Endometrium (tissue), 2 donors: ENCODE results near the gene TENM4.

Source experiments
- FAIRE-seq: peaks from 2 replicates; lab custom pipeline; 2012; peaks lifted over from hg19 to GRCh38; lab: Jason Lieb, UNC
- donor health status: control.
- donor health status: control.

Gene TENM4

GRCh38 chr11:79173615-79174014 lies 267.2 kb downstream of the TENM4 start:
- peak; percentile 31 for FAIRE-seq

GRCh38 chr11:79170321-79170720 lies 270.5 kb downstream of the TENM4 start:
- no peak for FAIRE-seq

- FAIRE-seq = no peak
Observed at GRCh38 chr11:79168530-79169110, 272.2 kb downstream of the TENM4 start.

DNA sequence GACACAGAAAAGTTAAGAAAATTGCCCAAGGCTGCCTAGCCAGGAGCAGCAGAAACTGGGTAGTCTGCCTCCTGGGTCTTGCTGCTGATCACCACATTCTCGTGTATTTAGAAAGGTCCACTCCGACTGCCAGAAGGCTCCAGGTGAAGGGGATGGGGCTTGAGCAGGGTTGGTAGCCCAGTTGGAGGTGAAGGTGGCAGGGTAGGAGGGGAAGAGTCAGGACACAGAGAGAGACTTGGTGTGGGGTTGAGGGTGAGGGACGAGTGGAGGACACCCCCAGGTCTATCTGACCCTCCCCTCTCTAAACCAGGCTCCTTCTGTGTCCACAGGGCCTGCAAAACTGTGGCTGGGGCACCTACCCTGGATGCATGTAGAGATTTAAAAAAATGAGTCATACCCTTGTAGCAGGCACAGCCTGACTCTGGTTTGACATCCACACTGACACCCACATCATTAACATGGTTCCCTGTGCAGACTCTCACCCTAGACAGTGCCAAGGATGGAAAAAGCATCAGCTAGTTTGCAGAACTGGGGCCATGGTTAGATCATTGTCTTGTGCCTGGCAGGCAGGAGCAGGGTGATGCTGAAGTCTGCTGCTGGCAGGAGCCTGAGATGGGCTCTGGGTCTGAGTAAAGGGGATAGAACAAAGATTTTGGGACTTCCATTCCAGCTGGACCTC lies 273.2 kb downstream of the TENM4 start:
- no peak for FAIRE-seq

GRCh38 chr11:79165908-79166307 lies 274.9 kb downstream of the TENM4 start:
- FAIRE-seq = no peak

DNA sequence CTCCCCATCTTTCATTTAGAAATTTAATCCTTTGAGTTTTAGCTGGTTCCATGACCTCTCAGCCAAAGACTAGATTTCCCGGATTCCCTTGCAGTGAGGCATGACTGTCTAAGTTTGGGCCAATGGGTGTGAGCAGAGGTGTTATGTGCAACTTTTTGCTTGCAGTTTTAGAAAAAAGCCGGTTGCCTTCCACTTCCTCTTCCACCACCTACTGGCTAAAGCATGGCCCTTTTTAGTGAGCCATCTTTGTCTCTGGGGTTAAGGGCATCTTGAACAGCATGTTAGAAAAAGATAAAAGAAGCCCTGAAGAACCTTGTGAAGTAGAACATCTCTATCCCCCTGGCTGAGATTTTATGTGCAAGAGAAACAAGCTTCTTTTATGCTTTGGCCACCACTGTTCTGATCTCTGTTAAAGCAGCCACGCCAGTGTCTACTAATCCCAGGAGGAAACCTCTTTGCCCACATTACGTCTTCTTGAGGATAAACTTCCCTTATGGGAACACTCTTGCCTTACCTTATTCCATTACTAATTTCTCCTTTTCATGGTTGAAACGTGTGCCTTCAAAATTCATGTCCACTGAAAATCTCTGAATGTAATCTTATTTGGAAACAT lies 279.9 kb downstream of the TENM4 start:
- no peak for FAIRE-seq

DNA sequence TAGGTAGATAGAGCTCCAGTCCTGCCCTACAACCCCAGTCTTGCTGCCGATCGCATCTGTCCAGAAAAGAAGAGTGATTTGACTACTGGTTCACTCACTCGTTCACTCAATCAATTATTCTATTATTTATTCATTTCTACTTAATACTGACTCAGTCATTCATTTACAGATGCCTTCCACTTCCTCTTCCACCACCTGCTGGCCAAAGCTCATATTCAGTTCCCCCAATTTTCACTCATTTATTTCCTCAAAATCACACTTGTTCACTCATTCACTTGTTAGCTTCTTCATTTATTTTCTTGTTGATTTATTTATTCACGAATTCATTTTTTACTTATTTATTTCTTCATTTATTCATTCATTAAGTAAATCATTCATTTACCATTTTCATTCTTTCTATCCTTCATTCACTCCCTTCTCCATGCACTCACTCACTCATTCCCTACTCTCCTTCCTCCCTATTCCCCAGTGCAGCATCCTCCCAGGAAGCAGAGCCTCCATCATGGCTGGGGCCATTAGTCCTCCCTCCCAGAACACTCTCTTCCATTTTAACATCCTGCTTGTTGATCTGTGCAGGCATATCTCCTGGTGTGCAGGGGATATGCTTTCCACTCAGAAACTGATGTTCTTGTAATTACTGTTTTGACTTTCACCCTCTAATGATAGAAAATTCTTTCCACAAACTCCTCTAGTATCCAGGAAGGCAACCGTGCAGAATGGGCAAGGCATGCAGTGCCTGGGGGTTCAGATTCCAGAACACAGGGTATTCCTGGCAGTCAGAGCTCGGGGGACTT lies 281.0 kb downstream of the TENM4 start:
- no peak for FAIRE-seq

GRCh38 chr11:79157738-79158137 lies 283.1 kb downstream of the TENM4 start:
- no peak for FAIRE-seq

- FAIRE-seq = no peak
Observed at GRCh38 chr11:79156031-79156430, 284.8 kb downstream of the TENM4 start.

GRCh38 chr11:79155237-79155636 lies 285.6 kb downstream of the TENM4 start:
- FAIRE-seq = no peak

DNA sequence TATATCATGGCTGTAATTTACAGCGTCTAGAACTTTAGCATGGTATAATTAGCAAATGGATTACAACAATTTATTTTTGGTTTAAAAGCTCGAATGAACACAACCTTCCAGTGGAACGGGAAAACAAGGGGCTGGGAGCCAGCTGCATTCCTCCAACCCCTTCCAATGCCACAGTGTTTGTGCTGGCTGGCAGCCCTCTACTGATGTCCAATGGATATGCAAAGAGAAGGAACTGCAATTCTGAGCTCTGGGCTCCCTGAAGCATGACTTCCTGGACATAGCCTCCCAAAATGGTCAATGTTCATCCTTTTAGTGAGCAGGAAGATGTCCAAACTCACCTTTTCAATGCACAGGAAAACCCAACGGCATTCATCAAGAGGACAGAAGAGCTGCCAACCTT lies 288.3 kb downstream of the TENM4 start:
- no peak for FAIRE-seq

GRCh38 chr11:79151396-79151795 lies 289.4 kb downstream of the TENM4 start:
- no peak for FAIRE-seq

DNA sequence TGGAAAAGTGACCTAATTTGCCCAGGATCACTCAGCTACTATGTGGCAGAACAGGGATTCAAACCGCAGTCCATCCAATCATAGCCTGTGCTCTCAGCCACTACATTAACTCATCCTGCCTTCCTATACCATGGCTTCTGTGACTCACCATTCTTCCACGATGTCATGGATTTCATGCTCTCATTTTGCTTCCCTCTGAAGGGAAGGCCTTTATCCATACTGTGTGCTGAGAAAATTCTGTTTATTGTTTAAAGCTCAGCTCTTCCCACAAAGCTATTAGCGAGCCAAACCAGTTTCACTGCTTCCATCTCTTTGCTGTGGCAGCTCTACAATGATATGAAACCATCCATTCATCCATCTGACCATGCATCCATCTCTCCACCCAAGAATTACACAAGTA lies 289.9 kb downstream of the TENM4 start:
- FAIRE-seq = no peak

DNA sequence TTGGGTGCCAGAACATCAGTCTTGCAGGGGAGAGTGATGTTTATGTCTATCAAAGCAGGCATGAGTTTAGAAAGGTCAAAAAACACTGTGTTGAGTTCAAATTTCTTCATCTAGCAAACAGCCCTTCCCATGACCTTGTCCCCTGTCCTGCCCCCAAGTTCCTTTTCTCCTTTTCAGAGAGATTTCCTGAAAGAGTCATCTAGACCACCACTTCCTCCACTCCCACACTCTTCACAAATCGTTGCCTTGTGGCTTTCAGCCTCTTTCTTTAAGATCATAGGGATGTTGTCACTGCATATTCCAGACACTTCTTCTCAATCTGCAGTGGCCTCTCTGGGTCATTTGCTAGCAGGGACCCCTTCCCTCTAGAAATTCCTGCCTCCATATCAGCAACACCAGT lies 290.5 kb downstream of the TENM4 start:
- FAIRE-seq = no peak

DNA sequence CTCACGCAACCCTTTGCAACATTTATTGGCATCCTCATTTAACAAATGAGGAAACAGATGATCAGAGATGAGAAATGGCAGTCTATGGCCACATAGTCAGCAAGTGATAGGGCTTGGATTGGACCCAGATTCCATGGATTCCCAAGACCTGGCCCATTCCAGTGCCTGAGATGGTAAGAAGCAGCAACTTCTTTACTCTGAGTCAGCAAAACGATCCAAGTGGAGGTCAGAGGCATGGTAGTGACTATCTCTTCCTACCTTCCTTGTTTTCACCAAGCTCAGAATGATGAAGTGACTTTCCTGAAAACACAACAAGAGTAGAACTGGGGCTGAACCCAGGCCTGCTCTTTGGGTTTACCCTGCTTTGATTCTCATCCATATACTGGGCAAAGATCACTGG lies 293.1 kb downstream of the TENM4 start:
- FAIRE-seq = no peak

DNA sequence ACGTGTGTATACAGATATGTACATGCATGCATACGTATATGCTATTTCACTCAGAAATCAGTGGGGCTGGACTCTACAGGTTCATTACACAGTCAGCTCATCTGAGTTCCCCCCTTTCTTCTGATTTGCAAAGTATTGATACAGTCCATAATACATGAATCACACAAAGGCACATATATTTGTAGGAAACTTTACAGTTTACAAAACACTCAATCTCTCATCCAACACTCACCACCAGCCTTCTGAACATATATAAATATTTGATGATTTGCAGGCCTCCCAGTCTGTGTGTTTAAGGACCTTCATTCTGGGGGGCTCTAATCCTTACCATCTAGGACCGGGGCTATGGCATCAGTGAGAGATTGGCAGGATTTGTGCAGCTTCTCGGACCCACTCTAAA lies 293.8 kb downstream of the TENM4 start:
- no peak for FAIRE-seq

DNA sequence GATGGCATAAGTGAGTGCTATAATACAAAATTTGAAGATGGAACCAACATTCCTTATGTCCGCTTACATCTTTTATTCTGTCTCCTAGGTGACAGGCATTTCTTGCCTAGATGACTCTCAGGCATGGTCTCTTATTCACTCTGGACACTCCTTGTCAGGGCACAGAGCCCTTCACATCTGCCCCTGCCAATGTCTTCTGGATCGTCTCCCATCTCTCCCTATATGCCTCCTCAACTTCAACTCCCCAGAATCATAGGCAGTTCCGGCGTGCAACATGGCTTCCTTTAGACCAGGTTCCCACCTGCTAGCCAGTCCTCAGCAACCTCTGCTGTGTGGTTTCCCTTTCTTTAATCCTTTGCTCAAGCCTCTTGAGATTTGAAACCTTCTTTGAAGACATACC lies 300.9 kb downstream of the TENM4 start:
- no peak for FAIRE-seq

- FAIRE-seq = no peak
Observed at GRCh38 chr11:79129702-79130101, 311.1 kb downstream of the TENM4 start.

GRCh38 chr11:79128291-79128690 lies 312.5 kb downstream of the TENM4 start:
- no peak for FAIRE-seq

DNA sequence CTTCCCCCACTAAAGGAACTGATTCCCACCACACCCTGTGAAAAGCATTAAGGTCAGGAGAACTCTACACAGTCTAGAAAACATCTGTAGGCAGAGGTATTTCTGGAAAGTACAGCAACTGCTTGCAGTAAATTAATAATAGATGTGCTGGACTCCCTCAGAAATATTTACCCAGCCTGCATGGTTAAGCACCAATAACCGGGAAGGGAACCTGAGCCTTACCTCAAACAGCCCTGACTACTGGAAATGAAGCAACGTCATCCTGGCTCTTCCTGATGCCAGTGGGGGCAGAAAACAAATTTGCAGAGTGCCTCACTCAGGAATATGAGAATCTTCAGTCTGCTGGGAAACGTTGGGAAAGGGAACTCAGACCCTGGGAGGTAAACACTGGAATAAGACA lies 318.1 kb downstream of the TENM4 start:
- FAIRE-seq = no peak

DNA sequence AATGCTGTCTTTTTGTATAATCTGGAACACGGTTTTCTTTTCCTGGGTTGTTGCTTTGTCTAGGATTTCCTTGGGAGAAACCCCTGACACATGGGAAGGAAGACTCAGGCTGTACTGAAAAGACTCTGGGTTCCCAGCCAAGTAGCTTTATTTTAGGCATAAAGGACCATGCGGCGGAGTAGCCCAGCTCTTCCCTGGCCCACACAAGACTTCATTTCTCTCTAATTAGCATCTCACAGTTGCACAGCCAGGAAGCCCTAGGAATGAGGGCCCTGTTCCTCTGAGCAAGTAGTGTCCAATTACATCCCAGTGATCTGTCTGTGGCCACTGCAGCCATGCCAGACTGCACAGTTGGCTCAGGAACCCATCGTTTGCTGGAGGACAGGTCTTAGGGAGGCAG lies 319.5 kb downstream of the TENM4 start:
- FAIRE-seq = no peak

GRCh38 chr11:79119491-79120284 lies 321.1 kb downstream of the TENM4 start:
- FAIRE-seq = no peak
